Gastroesophageal sphincter (tissue), 3 donors: ENCODE results near the gene PYY.

Experiments
- CTCF ChIP-seq, 4 experiments: fragments of 200-600 bp in 2 of 4; fragments of 450-650 bp in 2 of 4; sonication (generic) in 1 of 4; IDR thresholded peaks; one replicate each; pipeline ENCODE4 v1.5.1; 2017 to 2019; ENCODE audit warnings: antibody characterized with exemption in 4 of 4, mild to moderate bottlenecking in 2 of 4, moderate library complexity in 2 of 4
- POLR2A ChIP-seq, 2 donors: fragments of 450-650 bp; IDR thresholded peaks; one replicate each; pipeline ENCODE4 v1.6.1; 2017; ENCODE audit warnings: antibody characterized with exemption in 2 of 2, mild to moderate bottlenecking in 2 of 2, moderate library complexity in 1 of 2
- POLR2AphosphoS5 ChIP-seq: sonication (generic); formaldehyde crosslinking; IDR thresholded peaks from one replicate; pipeline ENCODE4 v1.6.1; 2017; ENCODE audit warnings: antibody characterized with exemption

- no peak for TF ChIP-seq POLR2A (IDR thresholded peaks at IDR 0.05)
- no peak for TF ChIP-seq POLR2AphosphoS5
- TF ChIP-seq CTCF (IDR thresholded peaks at IDR 0.05), result no peak
Measured at GRCh38 chr17:43911904-43912303, 41.8 kb downstream of the PYY start.
